ENCODE results near the gene IQGAP3. TPM values are rescaled to one million over a fixed set of nuclear protein-coding genes. Genes with fewer than 3 reads are reported as not detected.

The IQGAP3 gene
- total and polyA plus RNA-seq, 7 donors: 0.01 to 0.24 (median 0.08) TPM

DNA sequence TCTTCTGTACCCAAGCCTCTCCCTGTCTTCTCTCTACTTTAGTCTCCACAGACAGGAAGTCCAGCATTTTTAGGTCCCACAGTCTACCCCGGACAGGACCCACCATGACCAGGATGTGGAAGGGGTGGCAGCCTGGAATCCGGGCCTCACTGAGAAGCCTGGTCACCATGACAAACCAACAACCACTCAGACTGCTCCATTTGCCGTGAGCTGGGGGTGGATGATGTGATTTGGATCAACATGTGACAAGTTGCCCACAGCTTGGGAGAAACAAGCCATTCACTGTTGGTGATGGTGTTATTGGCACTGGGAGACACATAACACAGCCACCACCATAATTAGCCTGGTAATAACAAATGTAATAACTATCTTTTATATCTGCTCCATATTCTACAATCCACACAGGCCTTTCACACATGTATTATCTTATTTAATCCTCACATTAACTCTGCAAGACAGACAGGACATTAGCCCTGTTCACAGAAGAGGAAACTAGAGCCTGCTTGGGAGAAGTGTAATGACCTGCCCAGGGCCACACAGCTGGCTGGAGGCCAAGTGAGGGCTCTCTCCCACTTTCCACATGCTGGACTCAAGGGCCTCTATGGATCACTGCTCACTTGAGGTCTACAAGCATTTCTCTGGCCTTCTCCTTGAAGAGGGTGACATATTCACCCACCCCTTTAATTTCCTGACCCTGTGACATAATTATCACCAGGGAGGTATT lies 94.7 kb downstream of the IQGAP3 start:
- Histone ChIP-seq H3K4me3 (no peak overlapping the region), H3K9me3 (no peaks in the 10 kb centered on the region), H3K36me3 (ENCODE audit: insufficient read depth in 1 of 2, low read depth in 1 of 2) (peaks cover 4 to 100% of the 10 kb centered on the region in 2 donors), H3K27ac (peak overlapping the region; percentile 97), H3K4me1 (peaks cover 95% of the 10 kb centered on the region), H3K27me3 (ENCODE audit: insufficient read depth in 3 of 3, low read length in 2 of 3) (no peaks in the 10 kb centered on the region)
- 44 to 56% (median 51%) methylated on average over 3 of the region's 3 CpGs for WGBS, 3 donors
- TF ChIP-seq, protein P1, sequence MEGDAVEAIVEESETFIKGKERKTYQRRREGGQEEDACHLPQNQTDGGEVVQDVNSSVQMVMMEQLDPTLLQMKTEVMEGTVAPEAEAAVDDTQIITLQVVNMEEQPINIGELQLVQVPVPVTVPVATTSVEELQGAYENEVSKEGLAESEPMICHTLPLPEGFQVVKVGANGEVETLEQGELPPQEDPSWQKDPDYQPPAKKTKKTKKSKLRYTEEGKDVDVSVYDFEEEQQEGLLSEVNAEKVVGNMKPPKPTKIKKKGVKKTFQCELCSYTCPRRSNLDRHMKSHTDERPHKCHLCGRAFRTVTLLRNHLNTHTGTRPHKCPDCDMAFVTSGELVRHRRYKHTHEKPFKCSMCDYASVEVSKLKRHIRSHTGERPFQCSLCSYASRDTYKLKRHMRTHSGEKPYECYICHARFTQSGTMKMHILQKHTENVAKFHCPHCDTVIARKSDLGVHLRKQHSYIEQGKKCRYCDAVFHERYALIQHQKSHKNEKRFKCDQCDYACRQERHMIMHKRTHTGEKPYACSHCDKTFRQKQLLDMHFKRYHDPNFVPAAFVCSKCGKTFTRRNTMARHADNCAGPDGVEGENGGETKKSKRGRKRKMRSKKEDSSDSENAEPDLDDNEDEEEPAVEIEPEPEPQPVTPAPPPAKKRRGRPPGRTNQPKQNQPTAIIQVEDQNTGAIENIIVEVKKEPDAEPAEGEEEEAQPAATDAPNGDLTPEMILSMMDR (IDR thresholded peaks at IDR 0.05): no peak
- intact Hi-C loops (cut with DNase I): no loop called here
- DNase-seq (peak; percentile 53 to 75), ATAC-seq (no peak)

DNA sequence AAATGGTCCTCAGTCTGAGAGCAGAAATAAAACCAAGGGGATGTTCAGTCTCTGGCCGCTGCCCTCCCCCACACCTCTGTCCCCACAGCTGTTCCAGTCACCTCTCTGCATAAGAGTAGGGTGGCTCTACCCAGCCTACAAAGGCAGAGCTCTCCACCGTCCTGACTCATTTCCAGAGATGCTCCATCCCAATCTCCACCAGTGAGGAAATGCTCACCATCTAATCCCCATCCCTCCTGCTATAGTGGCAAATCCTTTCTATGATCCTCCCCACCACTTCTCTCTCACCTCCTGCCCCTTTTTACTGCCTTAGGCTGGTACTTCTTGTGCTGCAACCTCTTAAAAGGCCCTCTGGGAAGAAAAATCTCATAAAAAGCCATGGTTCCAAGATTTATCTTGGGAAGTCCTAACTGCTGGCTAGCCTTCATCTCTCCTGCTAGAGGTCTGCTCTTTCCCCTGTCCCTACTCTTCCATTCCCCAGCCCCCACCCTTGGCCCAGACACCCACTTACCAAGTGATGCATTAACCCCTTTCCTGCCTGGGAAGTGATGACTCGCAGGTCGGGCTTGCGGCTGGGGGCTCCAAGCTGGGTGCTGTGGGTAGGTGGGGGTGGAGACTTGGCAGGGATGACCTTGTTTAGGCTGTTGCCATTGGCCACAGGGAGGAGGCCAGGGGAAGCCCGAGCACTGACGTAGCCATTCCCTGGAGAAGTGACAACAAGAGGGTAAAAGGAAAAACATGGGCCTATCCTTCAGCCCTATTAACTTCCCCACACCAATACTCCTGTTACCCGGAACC lies 95.7 kb downstream of the IQGAP3 start:
- Histone ChIP-seq H3K27me3 (ENCODE audit: insufficient read depth in 3 of 3, low read length in 2 of 3) (no peaks in the 10 kb centered on the region), H3K9me3 (no peaks in the 10 kb centered on the region), H3K36me3 (ENCODE audit: insufficient read depth in 1 of 2, low read depth in 1 of 2) (peaks cover 4 to 100% of the 10 kb centered on the region in 2 donors), H3K4me3 (peak overlapping the region; percentile 17), H3K4me1 (peaks cover 95% of the 10 kb centered on the region), H3K27ac (peak overlapping the region; percentile 97)
- DNase-seq (peak; percentile 35 to 78), ATAC-seq (peak; percentile 32 to 52 (median 40))
- TF ChIP-seq, protein P1 (IDR thresholded peaks at IDR 0.05): no peak
- WGBS, 3 donors: 19 to 30% (median 20%) methylated on average over 8 of the region's 8 CpGs
- intact Hi-C loops (cut with DNase I): no loop called here

DNA sequence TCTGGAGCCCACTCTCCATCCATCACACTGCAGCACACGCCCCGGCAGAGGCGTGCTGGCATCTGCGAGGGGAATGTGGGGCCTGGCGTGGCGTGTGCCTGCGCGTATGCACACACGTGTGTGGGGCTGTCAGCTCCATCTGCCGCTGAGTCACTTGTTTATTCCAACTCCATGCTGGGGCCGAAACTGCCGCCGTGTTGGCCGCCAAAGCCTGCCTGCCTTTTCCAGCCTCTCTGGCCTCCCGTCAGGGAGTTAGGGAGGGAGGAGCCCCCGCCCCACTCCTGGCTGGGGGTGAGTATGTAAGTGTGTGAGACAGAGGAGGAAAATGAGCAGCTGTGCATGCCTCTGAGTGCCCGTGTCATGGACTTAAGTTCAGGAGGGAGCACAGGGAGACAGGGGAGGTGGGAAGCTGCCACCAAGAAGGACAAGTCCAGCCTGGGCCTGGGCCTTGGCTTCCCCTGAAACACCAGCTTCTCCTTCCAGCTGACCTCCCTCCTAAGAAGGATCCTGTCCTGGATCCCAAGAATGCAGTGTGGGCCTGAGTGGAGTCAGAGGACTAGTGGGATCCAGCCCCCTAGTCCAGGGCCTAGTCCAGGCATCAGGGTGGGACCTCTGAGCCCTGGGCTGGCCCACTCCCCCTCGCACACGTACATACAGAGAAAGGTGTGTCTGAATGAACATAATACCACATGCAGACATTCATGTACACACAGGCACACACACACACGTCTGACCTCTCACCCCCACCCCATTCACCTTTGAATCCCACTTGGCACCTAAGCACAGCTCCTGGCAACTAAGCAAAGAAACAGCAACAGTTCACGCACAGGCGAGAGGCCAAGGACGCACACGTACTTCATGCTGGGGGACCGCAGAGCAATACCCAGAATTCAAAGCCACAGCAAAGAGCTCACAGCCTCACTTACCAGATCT lies 96.5 kb downstream of the IQGAP3 start:
- 16 to 31% (median 24%) methylated on average over 25 of the region's 25 CpGs for WGBS, 3 donors
- DNase-seq: peak; percentile 90 to 98
- Histone ChIP-seq H3K4me1 (peaks cover 95% of the 10 kb centered on the region), H3K4me3 (peak overlapping the region; percentile 17), H3K36me3 (ENCODE audit: insufficient read depth in 1 of 2, low read depth in 1 of 2) (peaks cover 4 to 100% of the 10 kb centered on the region in 2 donors), H3K27me3 (ENCODE audit: insufficient read depth in 3 of 3, low read length in 2 of 3) (no peaks in the 10 kb centered on the region), H3K27ac (peak overlapping the region; percentile 97), H3K9me3 (no peaks in the 10 kb centered on the region)
- intact Hi-C loops (cut with DNase I): no loop called here
- TF ChIP-seq, protein P1 (IDR thresholded peaks at IDR 0.05): no peak
- ATAC-seq: peak; percentile 77 to 83 (median 82)

Other genes starting within 250 kb of the IQGAP3 start
- 100 to 1,000 TPM; 164 to 190 (median 178) TPM for gene CCT3, start 234.3 kb downstream of the IQGAP3 start, total RNA-seq
- gene CCT3, start 234.3 kb downstream of the IQGAP3 start, polyA plus RNA-seq: 100 to 1,000 TPM; 144 to 258 (median 207) TPM
- gene TSACC, start 234.0 kb downstream of the IQGAP3 start, total RNA-seq: 1 to 10 TPM in 1 of 4 donors, under 1 TPM in 3; 0.50 to 1.7 (median 0.85) TPM
- under 1 TPM; 0.30 to 0.94 (median 0.56) TPM for gene TSACC, start 234.0 kb downstream of the IQGAP3 start, polyA plus RNA-seq
- not detected for gene RHBG, start 203.4 kb downstream of the IQGAP3 start, total RNA-seq
- gene RHBG, start 203.4 kb downstream of the IQGAP3 start, polyA plus RNA-seq: not detected
- gene MEF2D, start 71.8 kb downstream of the IQGAP3 start, total RNA-seq: 100 to 1,000 TPM; 126 to 258 (median 188) TPM
- gene MEF2D, start 71.8 kb downstream of the IQGAP3 start, polyA plus RNA-seq: 10 to 100 TPM; 43.1 to 65.3 (median 58.4) TPM
- gene TTC24, start 7.2 kb upstream of the IQGAP3 start, total RNA-seq: under 1 TPM in 1 of 4 donors, not detected in 3; 0.69 TPM
- gene TTC24, start 7.2 kb upstream of the IQGAP3 start, polyA plus RNA-seq: under 1 TPM in 2 of 3 donors, not detected in 1; 0.12 to 0.13 TPM
- 10 to 100 TPM; 44.3 to 77.5 (median 70.8) TPM for gene NAXE, start 19.2 kb upstream of the IQGAP3 start, total RNA-seq
- 10 to 100 TPM; 62.6 to 74.4 (median 67.5) TPM for gene NAXE, start 19.2 kb upstream of the IQGAP3 start, polyA plus RNA-seq
- gene GPATCH4, start 28.9 kb upstream of the IQGAP3 start, total RNA-seq: 10 to 100 TPM; 30.6 to 77.5 (median 69.6) TPM
- 100 to 1,000 TPM in 2 of 3 donors, 10 to 100 TPM in 1; 55.0 to 110 (median 103) TPM for gene GPATCH4, start 28.9 kb upstream of the IQGAP3 start, polyA plus RNA-seq
- gene HAPLN2, start 46.9 kb upstream of the IQGAP3 start, total RNA-seq: 1 to 10 TPM in 1 of 4 donors, under 1 TPM in 3; 0.28 to 2.2 (median 0.58) TPM
- gene HAPLN2, start 46.9 kb upstream of the IQGAP3 start, polyA plus RNA-seq: under 1 TPM; 0.56 to 0.79 (median 0.61) TPM
- gene BCAN, start 69.6 kb upstream of the IQGAP3 start, total RNA-seq: under 1 TPM in 2 of 4 donors, not detected in 2; 0.27 to 0.36 TPM
- gene BCAN, start 69.6 kb upstream of the IQGAP3 start, polyA plus RNA-seq: under 1 TPM in 2 of 3 donors, not detected in 1; 0.06 to 0.08 TPM
- 100 to 1,000 TPM in 1 of 4 donors, 10 to 100 TPM in 3; 40.5 to 581 (median 80.2) TPM for gene NES, start 104.8 kb upstream of the IQGAP3 start, total RNA-seq
- 10 to 100 TPM; 12.3 to 23.8 (median 17.2) TPM for gene NES, start 104.8 kb upstream of the IQGAP3 start, polyA plus RNA-seq
- 1 to 10 TPM in 2 of 4 donors, under 1 TPM in 1, not detected in 1; 0.71 to 1.7 (median 1.6) TPM for gene CRABP2, start 133.0 kb upstream of the IQGAP3 start, total RNA-seq
- gene CRABP2, start 133.0 kb upstream of the IQGAP3 start, polyA plus RNA-seq: under 1 TPM; 0.13 to 0.57 (median 0.53) TPM
- gene METTL25B, start 155.9 kb upstream of the IQGAP3 start, total RNA-seq: 10 to 100 TPM; 18.5 to 32.1 (median 28.5) TPM
- gene METTL25B, start 155.9 kb upstream of the IQGAP3 start, polyA plus RNA-seq: 10 to 100 TPM; 22.1 to 31.5 (median 27.0) TPM
- gene ISG20L2, start 156.2 kb upstream of the IQGAP3 start, total RNA-seq: 10 to 100 TPM in 3 of 4 donors, 1 to 10 TPM in 1; 7.4 to 19.8 (median 16.5) TPM
- 10 to 100 TPM in 2 of 3 donors, 1 to 10 TPM in 1; 7.6 to 20.4 (median 20.2) TPM for gene ISG20L2, start 156.2 kb upstream of the IQGAP3 start, polyA plus RNA-seq
- 100 to 1,000 TPM in 2 of 4 donors, 10 to 100 TPM in 2; 86.1 to 137 (median 99.8) TPM for gene MRPL24, start 168.5 kb upstream of the IQGAP3 start, total RNA-seq
- gene MRPL24, start 168.5 kb upstream of the IQGAP3 start, polyA plus RNA-seq: 100 to 1,000 TPM; 140 to 174 (median 146) TPM
- 100 to 1,000 TPM; 164 to 240 (median 208) TPM for gene HDGF, start 179.1 kb upstream of the IQGAP3 start, total RNA-seq
- 100 to 1,000 TPM; 161 to 367 (median 163) TPM for gene HDGF, start 179.1 kb upstream of the IQGAP3 start, polyA plus RNA-seq
- gene PRCC, start 195.0 kb upstream of the IQGAP3 start, total RNA-seq: 10 to 100 TPM; 43.7 to 69.3 (median 64.0) TPM
- gene PRCC, start 195.0 kb upstream of the IQGAP3 start, polyA plus RNA-seq: 100 to 1,000 TPM in 1 of 3 donors, 10 to 100 TPM in 2; 46.8 to 107 (median 72.0) TPM
- under 1 TPM; 0.37 to 0.82 (median 0.60) TPM for gene SH2D2A, start 244.3 kb upstream of the IQGAP3 start, total RNA-seq
- under 1 TPM in 2 of 3 donors, not detected in 1; 0.25 to 0.26 TPM for gene SH2D2A, start 244.3 kb upstream of the IQGAP3 start, polyA plus RNA-seq

All from psoas muscle (tissue), 8 donors.